NCI-H226 (cell line): ENCODE data around the gene RRN3.
"Not testable (repeated sequence)": the region's sequence is repeated elsewhere in the genome, so short reads cannot be mapped to it uniquely, and the experiment has no call there.

Experiments
- DNase-seq: peaks from one replicate; pipeline ENCODE4 v3.0.0-alpha.2; 2015

Gene RRN3

DNA sequence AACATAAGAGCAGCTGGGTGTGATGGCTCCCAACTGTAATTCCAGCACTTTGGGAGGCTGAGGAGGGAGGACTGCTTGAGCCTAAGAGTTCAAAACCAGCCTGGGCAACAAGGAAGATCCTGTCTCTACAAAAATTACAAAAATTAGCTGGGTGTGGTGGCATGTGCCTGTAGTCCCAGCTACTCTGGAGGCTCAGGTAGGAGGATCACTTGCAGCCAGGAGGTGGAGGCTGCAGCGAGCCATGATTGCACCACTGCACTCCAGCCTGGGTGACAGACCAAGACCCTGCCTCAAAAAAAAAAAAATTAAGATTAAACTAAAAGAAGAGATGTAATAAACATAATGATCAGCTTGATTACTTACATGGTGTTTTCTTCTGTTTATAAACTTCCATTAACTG, 43.6 kb downstream of the RRN3 start:
- not testable (repeated sequence) for DNase-seq

DNA sequence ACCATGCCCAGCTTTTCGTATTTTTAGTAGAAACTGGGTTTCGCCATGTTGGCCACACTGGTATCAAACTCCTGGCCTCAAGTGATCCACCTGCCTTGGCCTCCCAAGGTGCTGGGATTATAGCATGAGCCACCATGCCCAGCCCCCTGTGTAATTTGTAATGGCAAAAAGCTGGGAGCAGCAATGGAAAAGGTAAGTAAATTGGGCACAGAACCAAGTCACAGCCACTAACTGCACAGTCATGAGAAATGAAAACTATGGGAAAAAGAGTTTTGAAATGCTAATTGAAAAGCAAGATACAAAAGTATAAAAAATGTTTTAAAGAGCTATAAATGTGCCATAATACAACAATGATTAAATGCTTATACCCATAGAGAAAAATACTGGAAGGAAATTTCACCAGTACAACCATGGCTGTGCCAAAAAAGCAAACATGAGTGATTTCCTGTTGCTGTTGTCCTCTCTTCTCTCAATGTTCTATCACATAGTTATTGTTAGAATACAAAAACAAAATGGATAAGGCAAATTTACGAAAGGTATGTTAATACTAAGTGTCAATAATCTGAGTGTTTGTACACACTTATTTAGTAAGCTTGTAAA, 44.4 kb downstream of the RRN3 start:
- no peak for DNase-seq

DNA sequence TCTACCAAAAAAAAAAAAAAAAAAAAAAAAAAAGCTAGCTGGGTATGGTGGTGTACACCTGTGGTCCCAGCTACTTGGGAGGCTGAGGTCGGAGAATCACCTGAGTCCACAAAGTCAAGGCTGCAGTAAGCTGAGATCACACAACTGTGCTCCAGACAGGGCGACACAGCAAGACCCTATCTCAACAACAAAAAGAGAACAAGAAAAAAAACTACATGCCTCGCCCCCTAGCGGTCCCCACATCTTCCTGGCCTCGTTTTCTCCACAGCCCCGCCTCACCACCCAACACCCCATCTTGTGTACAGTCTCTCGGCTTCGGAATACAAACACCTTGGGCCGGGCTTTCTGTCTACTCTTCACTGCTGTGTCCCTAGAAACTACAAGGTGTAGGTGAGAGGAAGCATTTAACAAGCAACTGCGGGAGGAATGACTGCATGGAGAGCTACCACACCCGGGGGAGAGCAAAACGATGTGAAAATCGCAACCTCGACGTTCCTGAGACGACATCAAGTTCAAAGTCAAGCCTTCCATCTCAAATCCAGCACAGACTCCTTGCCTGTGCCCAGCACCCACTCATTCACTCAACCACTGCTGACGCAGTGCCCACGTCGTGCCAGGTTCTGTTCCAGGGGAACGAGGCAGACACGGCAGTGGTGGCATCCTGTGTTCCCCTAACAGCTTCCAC, 47.2 kb downstream of the RRN3 start:
- no peak for DNase-seq

DNA sequence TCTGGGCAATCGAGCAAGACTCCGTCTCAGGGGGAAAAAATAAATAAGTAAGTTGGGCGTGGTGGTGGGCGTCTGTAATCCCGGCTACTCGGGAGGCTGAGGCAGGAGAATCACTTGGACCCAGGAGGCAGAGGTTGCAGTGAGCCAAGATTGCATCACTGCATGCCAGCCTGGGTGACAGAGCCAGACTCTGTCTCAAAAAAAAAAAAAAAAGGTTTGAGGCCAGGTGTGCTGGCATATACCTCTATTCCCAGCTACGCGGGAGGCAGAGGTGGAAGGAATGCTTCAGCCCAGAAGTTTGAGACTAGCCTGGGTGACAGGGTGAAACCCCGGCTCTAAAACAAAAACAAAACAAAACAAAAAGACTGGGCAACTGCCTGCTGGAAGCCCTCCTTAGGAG, 48.8 kb downstream of the RRN3 start:
- not testable (repeated sequence) for DNase-seq

DNA sequence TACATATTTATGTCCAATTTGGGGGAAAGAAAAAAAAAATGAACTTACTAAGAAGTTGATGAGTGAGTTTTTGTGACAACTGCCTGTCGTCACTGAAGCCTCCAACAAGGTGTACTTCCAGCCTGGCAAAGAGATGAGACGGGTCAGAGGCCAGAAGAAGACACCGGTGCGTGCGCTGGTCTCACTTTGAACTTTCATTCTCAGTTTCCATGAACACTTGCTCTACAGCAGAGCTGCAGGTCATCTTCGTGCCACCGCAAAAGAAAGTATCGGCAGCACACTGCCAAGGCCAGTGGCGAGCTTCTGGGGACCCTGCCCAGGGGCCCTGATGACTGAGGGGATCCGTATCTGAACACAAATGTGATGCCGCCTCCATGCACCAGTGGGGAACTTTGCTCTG, 49.8 kb downstream of the RRN3 start:
- no peak for DNase-seq

DNA sequence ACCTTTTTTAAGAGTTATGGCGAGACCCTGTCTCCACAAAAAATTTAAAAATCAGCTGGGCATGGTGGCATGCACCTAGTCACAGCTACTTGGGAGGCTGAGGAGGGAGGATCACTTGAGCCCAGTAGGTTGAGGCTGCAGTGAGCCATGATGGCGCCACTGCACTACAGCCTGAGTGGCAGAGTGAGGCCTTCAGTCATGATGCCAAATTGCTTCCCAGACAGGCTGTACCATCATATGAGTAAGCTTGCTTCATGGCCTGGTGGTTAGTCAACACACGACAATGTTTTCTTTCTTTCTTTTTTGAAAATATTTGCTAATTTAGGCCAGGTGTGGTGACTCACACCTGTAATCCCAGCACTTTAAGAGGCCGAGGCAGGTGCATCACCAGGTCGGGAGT, 50.7 kb downstream of the RRN3 start:
- no peak for DNase-seq

DNA sequence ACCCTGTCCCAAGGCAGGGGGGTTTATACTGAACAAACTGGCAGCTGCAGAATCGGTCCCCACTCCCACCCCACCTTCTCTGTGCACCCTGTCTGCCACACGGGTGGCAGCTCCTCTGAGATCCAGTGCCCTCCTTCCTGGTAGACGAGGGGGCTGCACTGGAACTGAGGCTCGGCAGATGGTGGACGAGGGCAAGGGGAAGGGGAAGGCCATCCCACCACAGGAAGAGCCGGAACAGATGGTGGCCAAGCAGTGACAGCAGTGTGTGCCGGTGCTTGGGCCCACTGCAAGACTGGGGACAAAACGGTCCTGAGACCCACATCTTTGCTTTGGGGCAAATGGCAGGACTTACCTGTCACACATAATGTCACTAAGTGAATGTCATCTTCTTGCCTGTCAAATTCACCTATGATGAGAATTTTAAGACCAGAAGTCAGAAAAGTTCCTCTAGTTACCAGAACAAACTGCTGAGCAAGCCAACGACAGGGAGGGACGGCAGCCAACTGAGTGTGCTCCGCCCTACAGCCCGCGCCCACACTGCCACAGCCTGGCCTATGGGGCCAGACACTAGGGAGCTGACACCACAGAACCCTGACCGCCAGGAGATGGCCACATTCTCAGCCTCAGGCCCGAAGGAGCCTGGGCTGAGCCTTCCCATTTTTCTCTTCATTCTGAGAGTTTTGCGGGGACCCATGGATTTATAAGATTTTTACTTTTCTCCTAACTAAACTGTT, 52.6 kb downstream of the RRN3 start:
- DNase-seq: no peak

DNA sequence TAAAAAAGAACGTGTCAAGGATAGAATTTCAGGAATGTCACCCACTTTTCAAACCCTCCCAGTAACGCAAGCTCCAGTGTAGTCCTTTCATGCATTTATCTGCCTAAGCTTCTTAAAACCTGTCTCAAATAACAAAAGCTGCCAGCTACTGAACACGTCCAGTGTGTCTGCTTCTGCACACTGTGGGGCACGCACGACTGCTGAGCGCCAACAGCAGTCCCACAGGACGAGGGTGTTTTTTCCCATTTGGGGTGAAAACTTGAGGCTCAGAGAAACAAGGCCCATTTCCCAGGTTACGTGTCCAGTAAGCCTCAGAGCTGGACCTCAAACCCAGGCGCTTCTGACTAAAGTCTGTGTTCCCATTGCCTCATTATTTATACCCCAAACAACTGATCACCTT, 55.4 kb downstream of the RRN3 start:
- no peak for DNase-seq

DNA sequence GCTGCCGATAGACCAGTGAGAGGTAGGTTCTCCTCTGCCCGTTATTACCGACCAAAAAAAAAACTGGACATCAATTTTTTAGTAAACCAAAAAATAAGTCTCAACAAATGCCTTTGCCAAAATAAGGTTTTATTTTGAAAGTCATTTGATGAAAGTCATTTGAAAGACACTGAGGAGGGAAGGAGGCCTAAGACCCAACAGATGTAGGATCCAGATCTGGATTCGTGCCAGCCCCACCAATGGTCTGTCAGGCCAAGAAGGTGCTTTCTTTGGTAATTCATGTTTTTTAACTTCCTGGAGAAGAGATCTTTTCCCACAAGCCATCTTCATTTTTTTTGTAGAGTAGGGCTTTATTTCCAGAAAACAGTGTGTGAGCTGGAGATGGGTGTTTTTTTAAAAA, 56.3 kb downstream of the RRN3 start:
- DNase-seq: no peak

DNA sequence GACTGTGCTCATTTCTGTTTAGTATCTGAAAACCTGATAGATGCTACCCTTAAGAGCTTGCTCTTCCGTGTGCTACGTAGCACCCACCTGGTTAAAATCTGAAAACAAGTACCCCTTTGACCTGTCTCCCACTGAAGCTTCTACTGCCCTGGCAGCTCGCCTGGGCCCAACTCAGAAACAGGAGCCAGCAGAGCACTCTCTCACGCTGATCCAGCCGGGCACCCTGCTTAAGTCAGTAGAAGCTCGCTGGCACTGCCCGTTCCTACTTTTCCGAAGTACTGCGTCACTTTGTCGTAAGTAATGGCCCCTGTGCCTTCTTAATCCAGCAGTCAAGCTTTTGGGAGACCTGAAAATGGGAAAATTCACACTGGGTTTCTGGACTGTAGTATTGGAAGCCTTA, 57.1 kb downstream of the RRN3 start:
- no peak for DNase-seq

DNA sequence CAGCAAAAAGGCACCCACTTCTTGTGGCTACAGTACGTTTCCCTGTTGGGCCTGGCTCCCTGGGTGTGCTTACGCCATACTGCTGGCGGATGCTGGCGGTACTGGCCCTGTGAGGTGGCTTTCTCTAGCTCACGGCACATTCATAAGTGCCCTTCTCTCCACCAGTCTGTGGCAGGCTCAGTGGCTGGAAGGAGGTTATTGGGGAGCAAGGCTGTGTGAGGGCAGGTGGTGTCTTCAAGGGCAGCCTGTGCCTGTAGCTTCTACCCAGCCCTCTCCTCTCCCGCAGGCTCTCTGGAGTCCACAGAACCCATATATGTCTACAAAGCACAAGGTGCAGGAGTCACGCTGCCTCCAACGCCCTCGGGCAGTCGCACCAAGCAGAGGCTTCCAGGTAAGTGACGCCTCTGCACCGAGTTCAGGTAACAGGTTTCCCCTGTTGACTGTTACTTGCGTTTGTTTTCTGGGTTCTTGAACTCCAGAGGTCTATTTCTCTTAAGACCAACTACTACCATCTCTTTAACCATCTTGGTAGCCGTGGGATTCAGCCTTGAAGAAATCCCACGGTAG, 58.8 kb downstream of the RRN3 start:
- DNase-seq: no peak

DNA sequence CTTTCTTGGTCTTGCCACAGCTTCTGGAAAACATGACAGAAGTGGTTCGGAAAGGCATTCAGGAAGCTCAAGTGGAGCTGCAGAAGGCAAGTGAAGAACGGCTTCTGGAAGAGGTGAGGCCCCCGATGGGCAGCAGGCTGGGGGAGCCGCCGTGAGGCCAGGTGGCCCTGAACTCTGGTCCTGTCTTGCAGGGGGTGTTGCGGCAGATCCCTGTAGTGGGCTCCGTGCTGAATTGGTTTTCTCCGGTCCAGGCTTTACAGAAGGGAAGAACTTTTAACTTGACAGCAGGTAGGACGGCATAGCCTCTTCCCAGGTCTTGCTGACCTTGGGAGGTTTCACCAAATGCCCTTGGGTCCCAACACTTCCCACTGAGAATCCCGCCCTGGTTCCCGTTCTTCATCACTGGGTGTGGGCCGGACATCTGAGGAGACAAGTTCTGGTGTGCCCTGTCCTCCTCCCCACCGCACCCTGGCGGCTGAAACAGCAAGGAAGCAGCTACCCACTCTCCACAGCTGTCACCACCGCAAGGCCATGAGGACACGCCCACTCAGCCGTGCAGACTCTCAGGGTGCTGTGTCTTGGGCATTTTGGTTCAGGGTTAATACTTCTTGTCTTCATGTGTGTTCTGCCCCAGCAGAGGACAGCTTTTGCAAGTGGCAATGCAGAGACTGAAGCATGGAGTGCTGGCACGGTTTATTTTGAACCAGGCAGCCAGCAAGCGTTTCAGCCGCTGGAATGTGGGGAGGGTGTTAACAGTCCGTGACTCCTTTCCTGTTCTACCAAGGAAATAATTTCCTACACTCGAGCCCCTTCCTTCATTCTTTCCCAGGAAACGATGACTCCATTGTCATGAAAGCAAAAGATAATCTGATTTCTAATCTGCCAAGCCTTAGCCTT, 59.6 kb downstream of the RRN3 start:
- DNase-seq: no peak

DNA sequence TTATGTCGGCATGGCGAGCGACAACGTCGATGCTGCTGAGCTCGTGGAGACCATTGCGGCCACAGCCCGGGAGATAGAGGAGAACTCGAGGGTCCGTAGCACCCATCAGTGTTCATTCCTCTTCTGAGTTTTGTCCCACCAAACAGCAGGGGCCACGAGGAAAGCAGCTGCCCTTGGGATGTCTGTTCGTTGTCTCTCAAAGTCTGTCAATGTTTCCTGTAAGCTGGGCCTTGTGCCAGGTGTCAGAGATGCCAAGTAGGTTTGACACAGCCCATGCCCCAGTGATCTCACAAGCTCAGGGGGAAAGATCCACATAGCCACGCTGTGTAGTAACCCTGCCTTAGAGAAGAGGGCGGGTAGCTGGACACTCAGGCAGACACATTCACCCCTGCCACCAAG, 60.8 kb downstream of the RRN3 start:
- no peak for DNase-seq

DNA sequence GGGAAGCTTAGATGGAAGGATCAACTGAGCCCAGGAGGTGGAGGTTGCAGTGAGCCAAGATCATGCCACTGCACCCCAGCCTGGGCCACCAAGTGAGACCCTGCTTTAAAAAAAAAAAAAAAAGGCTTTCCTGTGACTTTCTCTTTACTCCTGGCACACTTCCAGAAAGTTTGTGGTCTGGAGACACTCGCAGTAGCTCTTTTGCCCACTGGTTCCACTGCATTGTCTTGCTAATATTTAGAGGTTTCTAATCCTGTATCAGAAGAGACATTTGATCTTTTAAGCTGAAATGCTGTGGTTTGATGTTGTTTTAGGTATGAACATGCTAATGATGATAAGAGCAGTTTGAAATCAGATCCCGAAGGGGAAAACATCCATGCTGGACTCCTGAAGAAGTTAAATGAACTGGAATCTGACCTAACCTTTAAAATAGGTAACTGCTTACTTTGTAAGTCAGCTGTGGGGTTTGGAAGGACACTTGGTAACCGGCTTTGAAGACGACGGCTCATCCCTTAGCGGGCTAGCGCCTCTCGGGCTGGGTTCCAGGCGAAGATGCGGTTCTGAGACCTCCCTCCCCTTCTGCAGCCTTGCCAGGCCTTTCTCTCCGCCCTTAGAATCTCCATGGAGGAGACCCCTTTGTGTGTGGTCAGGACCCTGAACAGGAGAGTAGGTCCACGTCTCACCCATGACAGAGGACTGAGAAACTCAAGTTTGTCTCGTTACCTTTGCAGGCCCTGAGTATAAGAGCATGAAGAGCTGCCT, 61.3 kb downstream of the RRN3 start:
- no peak for DNase-seq

DNA sequence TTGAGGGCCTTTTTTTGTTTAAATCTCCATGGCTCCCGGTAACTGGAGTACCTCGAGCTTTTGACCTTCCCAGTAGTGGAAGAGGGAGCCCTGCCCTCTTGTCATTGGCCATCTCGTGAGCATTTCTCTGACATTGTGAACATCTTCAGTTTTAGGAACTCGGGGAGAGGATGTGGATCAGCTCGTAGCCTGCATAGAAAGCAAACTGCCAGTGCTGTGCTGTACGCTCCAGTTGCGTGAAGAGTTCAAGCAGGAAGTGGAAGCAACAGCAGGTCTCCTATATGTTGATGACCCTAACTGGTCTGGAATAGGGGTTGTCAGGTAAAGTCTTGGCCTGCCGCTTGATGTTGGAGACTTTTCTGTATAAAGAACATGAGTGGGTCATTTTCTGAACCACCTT, 62.5 kb downstream of the RRN3 start:
- no peak for DNase-seq

DNA sequence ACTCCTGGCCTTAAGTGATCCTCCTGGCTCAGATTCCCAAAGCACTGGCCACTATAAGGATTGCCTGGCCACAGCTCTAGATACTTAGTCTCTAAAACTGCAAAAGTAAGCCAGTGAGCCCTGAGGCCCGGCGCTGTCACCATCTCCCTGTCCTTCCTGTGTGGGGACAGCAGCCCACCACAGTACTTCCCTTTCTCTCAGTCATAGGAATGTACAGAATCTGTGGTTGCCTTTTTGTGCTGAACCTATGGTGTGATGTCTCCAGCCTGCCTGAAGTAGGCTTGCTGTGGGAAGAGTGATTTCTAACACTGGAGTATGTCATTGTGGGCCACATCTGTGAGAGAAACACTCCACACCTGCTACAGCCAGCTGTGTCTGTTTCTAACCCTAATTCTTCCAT, 62.9 kb downstream of the RRN3 start:
- DNase-seq: no peak

DNA sequence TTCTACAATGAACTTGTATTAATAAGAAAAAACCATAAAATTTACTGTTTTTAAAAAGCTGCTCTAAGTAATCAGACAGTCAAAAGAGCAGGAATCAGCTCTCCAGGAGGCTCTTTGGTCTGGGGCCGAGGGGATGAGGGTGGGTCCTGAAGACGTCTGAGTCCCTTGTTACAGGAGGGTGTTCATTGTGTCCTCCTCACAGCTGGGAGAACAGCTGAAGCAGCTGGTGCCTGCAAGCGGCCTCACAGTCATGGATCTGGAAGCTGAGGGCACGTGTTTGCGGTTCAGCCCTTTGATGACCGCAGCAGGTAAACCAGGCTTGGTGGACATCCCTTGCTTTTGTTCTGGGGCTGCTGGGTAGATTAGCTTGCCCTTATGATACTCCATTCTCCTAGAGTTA, 64.3 kb downstream of the RRN3 start:
- DNase-seq: not testable (repeated sequence)

DNA sequence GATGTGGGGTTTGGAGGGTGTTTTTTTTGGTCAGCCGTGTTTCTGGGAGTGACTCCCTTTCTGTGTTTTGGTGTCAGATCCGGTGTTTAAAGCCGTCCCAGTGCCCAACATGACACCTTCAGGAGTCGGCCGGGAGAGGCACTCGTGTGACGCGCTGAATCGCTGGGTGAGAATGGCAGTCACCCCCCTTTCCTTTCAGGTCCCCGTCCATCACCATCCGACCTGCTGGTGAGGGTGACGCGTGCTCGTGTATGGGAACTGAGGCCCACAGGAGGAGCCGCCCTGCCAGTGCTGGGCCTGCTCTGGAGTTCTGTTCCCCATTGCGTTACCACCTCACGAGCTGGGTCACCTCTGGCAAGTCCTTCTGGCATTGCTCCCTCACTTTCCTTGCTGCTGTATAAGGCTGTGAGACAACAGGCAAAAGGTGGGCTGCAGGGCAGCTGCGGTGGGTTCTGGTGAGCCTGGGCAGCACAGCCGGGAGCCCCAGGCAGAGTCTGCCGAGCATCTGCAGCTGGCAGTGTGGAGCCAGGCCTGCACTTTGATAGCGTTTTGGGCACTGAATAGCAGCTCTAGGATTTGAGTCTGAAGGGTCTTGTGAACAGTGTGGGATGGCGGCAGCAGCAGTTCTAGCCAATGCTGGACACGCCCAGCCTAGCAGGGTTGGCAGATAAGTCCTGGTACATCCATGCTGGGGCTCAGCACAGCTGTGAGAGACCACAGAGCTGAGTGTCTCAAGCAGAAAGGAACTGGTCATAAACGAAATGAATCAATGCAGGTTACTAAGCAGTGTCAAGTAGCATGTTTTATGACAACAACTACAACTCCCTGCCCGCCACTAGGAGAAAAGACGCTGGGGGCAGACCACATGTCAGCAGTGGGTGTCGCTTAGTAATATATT, 65.0 kb downstream of the RRN3 start:
- DNase-seq: not testable (repeated sequence)

DNA sequence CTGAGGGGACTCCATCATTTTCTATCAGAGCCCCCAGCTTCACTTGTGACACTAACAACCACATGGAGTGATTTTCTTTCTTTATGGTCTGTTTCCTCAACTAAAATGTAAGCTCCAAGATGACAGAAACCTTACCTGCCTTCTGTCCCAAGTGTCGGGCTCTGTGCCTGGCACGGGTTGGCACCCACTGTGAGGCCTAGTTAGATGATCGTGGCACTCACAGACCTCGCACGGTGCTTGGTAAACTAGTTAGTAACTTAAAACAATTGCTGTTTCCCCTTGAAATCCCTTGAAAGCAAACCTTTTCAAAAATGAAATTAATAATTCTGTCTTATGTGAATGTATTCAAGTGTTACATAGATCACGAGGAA, 65.7 kb downstream of the RRN3 start:
- DNase-seq: not testable (repeated sequence)

DNA sequence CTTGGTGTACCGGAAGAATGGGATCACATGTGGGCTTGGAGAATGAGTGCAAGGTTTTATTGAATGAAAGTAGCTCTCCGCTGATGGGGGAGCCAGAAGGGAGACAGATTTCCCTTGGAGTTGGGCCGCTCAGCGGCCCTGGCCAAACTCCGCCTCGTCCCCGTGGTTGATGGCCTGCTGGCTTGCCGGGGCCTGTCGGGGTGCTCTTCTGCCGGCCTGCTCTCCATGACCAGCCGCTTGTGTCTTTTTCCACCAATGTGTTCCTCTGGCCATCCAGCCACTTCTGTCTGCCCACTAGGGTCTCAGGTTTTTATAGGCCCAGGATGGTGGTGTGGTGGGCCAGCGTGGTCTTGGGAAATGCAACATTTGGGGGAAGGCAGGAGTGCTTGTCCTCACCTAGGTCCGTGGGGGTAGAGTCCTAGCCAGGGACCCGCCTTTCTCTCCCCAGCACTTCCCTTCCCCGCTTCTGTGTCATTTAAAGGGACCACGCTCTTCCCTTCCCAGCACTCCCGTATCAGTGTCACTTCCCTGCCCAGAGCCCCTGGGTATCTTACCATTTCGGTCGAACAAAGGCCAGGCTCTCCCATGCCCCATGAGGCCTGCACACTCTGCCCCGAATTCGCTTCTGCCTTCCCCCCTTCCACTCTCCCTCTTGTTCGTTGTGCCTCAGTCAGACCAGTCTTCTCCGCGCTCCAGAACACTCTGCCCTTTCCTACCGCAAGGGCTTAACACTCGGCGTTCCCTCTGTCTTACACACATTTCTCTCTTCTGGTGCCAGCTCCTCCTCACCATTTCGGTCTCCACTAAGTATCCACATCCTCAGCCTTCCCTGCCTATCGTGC, 66.3 kb downstream of the RRN3 start:
- not testable (repeated sequence) for DNase-seq
